SIG-M5 treated with dmso at 0.1 percent for 504 hours (cell line): ENCODE data around the gene ATXN7L1.

ENCODE experiments used
- DNase-seq: peaks from one replicate; lab custom pipeline; 2025; ENCODE audit not compliant: unreplicated experiment; lab: John Stamatoyannopoulos, UW

ATXN7L1 gene

GRCh38 chr7:105830405-105831301 is 45.7 kb downstream of the ATXN7L1 start:
- no peak for DNase-seq

GRCh38 chr7:105829681-105830322 is 46.6 kb downstream of the ATXN7L1 start:
- no peak for DNase-seq

- DNase-seq: no peak
Observed at GRCh38 chr7:105828141-105828540, 48.3 kb downstream of the ATXN7L1 start.

- DNase-seq: no peak
Observed at GRCh38 chr7:105827151-105827875, 49.1 kb downstream of the ATXN7L1 start.

GRCh38 chr7:105826143-105826542 is 50.3 kb downstream of the ATXN7L1 start:
- DNase-seq: no peak

- DNase-seq: no peak
Observed at GRCh38 chr7:105825371-105825770, 51.0 kb downstream of the ATXN7L1 start.

- DNase-seq: no peak
Observed at GRCh38 chr7:105822806-105823205, 53.6 kb downstream of the ATXN7L1 start.

GRCh38 chr7:105821527-105821926 is 54.9 kb downstream of the ATXN7L1 start:
- DNase-seq: no peak

GRCh38 chr7:105820363-105821066 is 55.9 kb downstream of the ATXN7L1 start:
- DNase-seq: no peak

GRCh38 chr7:105819559-105819958 is 56.8 kb downstream of the ATXN7L1 start:
- DNase-seq: no peak

GRCh38 chr7:105816954-105817615 is 59.3 kb downstream of the ATXN7L1 start:
- DNase-seq: no peak

- DNase-seq: peak; percentile 80
Observed at GRCh38 chr7:105816266-105816843, 60.0 kb downstream of the ATXN7L1 start.

- no peak for DNase-seq
Observed at GRCh38 chr7:105815576-105815975, 60.8 kb downstream of the ATXN7L1 start.

GRCh38 chr7:105814481-105814880 is 61.9 kb downstream of the ATXN7L1 start:
- no peak for DNase-seq

- DNase-seq: no peak
Observed at GRCh38 chr7:105811189-105811847, 65.1 kb downstream of the ATXN7L1 start.

- no peak for DNase-seq
Observed at GRCh38 chr7:105810556-105810955, 65.8 kb downstream of the ATXN7L1 start.

- peak; percentile 84 for DNase-seq
Observed at GRCh38 chr7:105808703-105809590, 67.5 kb downstream of the ATXN7L1 start.

- no peak for DNase-seq
Observed at GRCh38 chr7:105808209-105808608, 68.2 kb downstream of the ATXN7L1 start.

- no peak for DNase-seq
Observed at GRCh38 chr7:105807448-105807762, 69.0 kb downstream of the ATXN7L1 start.
